ENCODE data around the gene TPCN2. TPM values are rescaled to one million over a fixed set of nuclear protein-coding genes. Genes with fewer than 3 reads are reported as not detected.

TPCN2 gene
- total and polyA plus RNA-seq, 2 of the 8 experiments (the other 6 are each of a cell fraction or from before 2014, with no cell fraction given) = 9.7 to 18.6 TPM

GRCh38 chr11:69083531-69084247, 35.0 kb downstream of the TPCN2 start:
- Histone ChIP-seq H2BK120ac (replicated peaks; ENCODE audit: low read depth, low read length) (no peak overlapping the region), H3K9me3 (ENCODE audit: insufficient read depth in 2 of 2, low read depth in 1 of 2, low read length in 1 of 2) (no peaks in the 10 kb centered on the region), H3K36me3 (ENCODE audit: control insufficient read depth in 2 of 4, insufficient read depth in 4 of 4, low read length in 3 of 4) (peaks cover 4 to 10% (median 7%) of the 10 kb centered on the region in 4 experiments; a peak in 7 of 8 replicates), H3K9ac (replicated peaks in 1 of 4; ENCODE audit: extremely low read depth in 1 of 4, low read depth in 3 of 4, low read length in 3 of 4) (no peak overlapping the region), H3K27ac (ENCODE audit: low read depth, low read length) (no peak overlapping the region), H3K4ac (replicated peaks; ENCODE audit: insufficient read length, low read depth, low read length) (no peak overlapping the region), H3K4me2 (ENCODE audit: insufficient read depth in 1 of 2, low read depth in 2 of 2, low read length in 2 of 2) (no peak overlapping the region), H4K20me1 (replicated peaks in 1 of 2; ENCODE audit: control insufficient read depth in 1 of 2, insufficient read depth in 2 of 2, low read length in 2 of 2) (peaks cover 3 to 10% of the 10 kb centered on the region in 2 experiments), H2BK15ac (ENCODE audit: low read length) (no peak overlapping the region), H3K79me1 (ENCODE audit: low read depth, low read length) (no peaks in the 10 kb centered on the region; the same call in 1 of the 2 replicates), H2BK5ac (ENCODE audit: low read depth, low read length) (peak overlapping the region; percentile 21; the same call in 1 of the 2 replicates), H3K4me1 (replicated peaks in 1 of 4; ENCODE audit: control insufficient read depth in 3 of 4, insufficient read depth in 4 of 4, low read length in 3 of 4) (peaks cover 0 to 4% (median 0%) of the 10 kb centered on the region in 4 experiments; a peak in 2 of 7 replicates), H2AFZ (ENCODE audit: low read length) (no peak overlapping the region), H4K5ac (ENCODE audit: insufficient read length, low read depth, low read length) (no peak overlapping the region), H3K56ac (replicated peaks; ENCODE audit: insufficient read length, low read depth, low read length) (no peak overlapping the region), H3K23me2 (ENCODE audit: low read depth, low read length) (peaks cover 2% of the 10 kb centered on the region; the same call in 1 of the 2 replicates), H3K23ac (ENCODE audit: insufficient read length) (no peak overlapping the region), H3K14ac (ENCODE audit: insufficient read length) (no peak overlapping the region), H2BK12ac (ENCODE audit: low read depth, low read length) (no peak overlapping the region), H4K8ac (ENCODE audit: extremely low read depth, insufficient read depth, low read length) (no peak overlapping the region), H3K4me3 (ENCODE audit: extremely low read depth in 1 of 4, insufficient read depth in 2 of 4, low read depth in 3 of 4, low read length in 4 of 4) (no peak overlapping the region), H3K18ac (ENCODE audit: extremely low read depth, low read length) (no peak overlapping the region), H2AK5ac (ENCODE audit: low read depth, low read length) (no peak overlapping the region), H4K91ac (replicated peaks; ENCODE audit: insufficient read length, low read length) (no peak overlapping the region), H2BK20ac (ENCODE audit: low read length) (no peak overlapping the region), H3K27me3 (replicated peaks in 1 of 4; ENCODE audit: control insufficient read depth in 3 of 4, extremely low read depth in 1 of 4, insufficient read depth in 3 of 4, low read length in 3 of 4) (no peaks in the 10 kb centered on the region), H3K79me2 (ENCODE audit: control insufficient read depth in 1 of 2, insufficient read depth in 2 of 2, low read length in 2 of 2) (no peaks in the 10 kb centered on the region)
- 86 to 100% methylated on average over 7 to 28 of the region's 28 CpGs for WGBS, 2 experiments (ENCODE audit: extremely low coverage in 1 of 2, insufficient coverage in 1 of 2, insufficient read length in 1 of 2, insufficient replicate concordance in 2 of 2, low coverage in 1 of 2, low lambda C conversion rate in 2 of 2, missing lambda C conversion rate in 1 of 2)
- ChIA-PET POLR2A (ENCODE audit: partially characterized antibody) (no interaction called here), CTCF (ENCODE audit: partially characterized antibody) (interaction anchor here (1.1 kb wide), 1 partner anchor 29 kb away, joined by 3 read pairs; no protein-coding TSS in a partner anchor)
- TF ChIP-seq, protein P1, sequence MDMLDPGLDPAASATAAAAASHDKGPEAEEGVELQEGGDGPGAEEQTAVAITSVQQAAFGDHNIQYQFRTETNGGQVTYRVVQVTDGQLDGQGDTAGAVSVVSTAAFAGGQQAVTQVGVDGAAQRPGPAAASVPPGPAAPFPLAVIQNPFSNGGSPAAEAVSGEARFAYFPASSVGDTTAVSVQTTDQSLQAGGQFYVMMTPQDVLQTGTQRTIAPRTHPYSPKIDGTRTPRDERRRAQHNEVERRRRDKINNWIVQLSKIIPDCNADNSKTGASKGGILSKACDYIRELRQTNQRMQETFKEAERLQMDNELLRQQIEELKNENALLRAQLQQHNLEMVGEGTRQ (IDR thresholded peaks at IDR 0.05; ENCODE audit: low read length) = no peak
- TF ChIP-seq CHD2 (IDR thresholded peaks at IDR 0.05; ENCODE audit: low read length) (no peak), FOSL1 (IDR thresholded peaks at IDR 0.05; ENCODE audit: insufficient read depth, low read depth, low read length) (no peak), E2F6 (IDR thresholded peaks at IDR 0.05) (no peak), CEBPB (IDR thresholded peaks at IDR 0.05; ENCODE audit: low read depth, low read length) (no peak)
- DNase-seq (ENCODE audit: low read depth in 1 of 2, low spot score in 2 of 2) (no peak), FAIRE-seq (no peak)
